ENCODE measurements around the gene ZNF541. TPM values are rescaled to one million over a fixed set of nuclear protein-coding genes. Genes with fewer than 3 reads are reported as not detected.

Gene ZNF541
- total RNA-seq, 1 experiment from 2014 or later, result not detected

DNA sequence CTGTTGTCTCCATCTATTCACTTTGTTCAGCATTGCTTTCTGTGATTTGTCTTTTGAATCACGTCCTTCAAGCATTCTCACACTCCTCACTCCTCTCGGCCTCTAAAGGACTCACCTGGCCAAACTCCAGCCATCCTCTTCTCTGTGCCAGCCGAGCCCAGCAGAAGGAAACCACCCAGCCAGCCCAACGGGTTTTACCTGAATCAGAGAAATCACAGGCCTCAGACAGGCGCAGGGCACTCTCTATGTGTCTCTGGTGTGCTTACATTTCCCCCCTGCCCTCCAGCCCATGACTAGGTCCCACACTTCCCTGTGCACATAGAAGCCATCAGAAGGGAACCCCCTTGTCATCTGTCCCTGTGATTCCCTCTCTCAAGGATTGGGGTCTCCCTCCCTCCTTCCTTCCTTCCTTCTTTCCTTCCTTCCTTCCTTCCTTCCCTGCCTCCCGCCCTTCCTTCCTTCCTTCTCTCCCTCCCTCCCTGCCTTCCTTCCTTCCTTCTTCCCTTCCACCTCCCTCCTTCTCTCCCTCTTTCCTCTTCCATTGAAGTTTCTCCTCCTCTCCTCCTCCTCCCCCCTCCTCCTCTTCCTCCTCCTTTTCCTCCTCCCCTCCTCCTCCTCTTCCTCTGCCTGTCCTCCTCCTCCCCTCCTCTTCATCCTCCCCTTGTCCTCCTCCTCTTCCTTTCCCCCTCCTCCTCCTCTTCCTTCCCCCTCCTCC is 8.8 kb upstream of the ZNF541 start:
- Histone ChIP-seq H3K36me3 (ENCODE audit: low read depth) (no peaks in the 10 kb centered on the region), H3K4me1 (replicated peaks; ENCODE audit: insufficient read depth) (peaks cover 39% of the 10 kb centered on the region), H2AFZ (no peak overlapping the region), H3F3A (ENCODE audit: insufficient read depth, low read depth) (peaks cover 16% of the 10 kb centered on the region; the same call in 1 of the 2 replicates), H3K27ac (peak overlapping the region; percentile 44; the same call in 1 of the 2 replicates), H3K79me2 (ENCODE audit: low read depth) (no peaks in the 10 kb centered on the region), H3K4me3 (no peak overlapping the region), H3K9me3 (ENCODE audit: insufficient read depth, low read depth) (peaks cover 4% of the 10 kb centered on the region; the same call in 1 of the 2 replicates), H4K20me1 (ENCODE audit: insufficient read depth) (no peaks in the 10 kb centered on the region), H3K27me3 (ENCODE audit: insufficient read depth, low read depth) (no peaks in the 10 kb centered on the region), H3K9me2 (ENCODE audit: insufficient read depth) (no peaks in the 10 kb centered on the region), H3K4me2 (peak overlapping the region; percentile 45)
- ChIA-PET CTCF (interaction anchor here (0.6 kb wide), 1 partner anchor 26 kb away, joined by 7 read pairs; no protein-coding TSS in a partner anchor), POLR2A (ENCODE audit: unreplicated experiment) (no interaction called here)
- intact Hi-C loops (cut with micrococcal nuclease; ENCODE audit: unreplicated experiment), result loop anchor here (2.0 kb wide), 1 partner anchor 19 kb away; no protein-coding TSS in a partner anchor
- TF ChIP-seq, protein P1, sequence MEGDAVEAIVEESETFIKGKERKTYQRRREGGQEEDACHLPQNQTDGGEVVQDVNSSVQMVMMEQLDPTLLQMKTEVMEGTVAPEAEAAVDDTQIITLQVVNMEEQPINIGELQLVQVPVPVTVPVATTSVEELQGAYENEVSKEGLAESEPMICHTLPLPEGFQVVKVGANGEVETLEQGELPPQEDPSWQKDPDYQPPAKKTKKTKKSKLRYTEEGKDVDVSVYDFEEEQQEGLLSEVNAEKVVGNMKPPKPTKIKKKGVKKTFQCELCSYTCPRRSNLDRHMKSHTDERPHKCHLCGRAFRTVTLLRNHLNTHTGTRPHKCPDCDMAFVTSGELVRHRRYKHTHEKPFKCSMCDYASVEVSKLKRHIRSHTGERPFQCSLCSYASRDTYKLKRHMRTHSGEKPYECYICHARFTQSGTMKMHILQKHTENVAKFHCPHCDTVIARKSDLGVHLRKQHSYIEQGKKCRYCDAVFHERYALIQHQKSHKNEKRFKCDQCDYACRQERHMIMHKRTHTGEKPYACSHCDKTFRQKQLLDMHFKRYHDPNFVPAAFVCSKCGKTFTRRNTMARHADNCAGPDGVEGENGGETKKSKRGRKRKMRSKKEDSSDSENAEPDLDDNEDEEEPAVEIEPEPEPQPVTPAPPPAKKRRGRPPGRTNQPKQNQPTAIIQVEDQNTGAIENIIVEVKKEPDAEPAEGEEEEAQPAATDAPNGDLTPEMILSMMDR (conservative IDR thresholded peaks at IDR 0.05), result no peak
- TF ChIP-seq EZH2 (IDR thresholded peaks at IDR 0.05; ENCODE audit: low read depth), result no peak
- BruUV-seq (replicated peaks), result no TSS peak
- peak; percentile 84 to 94 for DNase-seq

DNA sequence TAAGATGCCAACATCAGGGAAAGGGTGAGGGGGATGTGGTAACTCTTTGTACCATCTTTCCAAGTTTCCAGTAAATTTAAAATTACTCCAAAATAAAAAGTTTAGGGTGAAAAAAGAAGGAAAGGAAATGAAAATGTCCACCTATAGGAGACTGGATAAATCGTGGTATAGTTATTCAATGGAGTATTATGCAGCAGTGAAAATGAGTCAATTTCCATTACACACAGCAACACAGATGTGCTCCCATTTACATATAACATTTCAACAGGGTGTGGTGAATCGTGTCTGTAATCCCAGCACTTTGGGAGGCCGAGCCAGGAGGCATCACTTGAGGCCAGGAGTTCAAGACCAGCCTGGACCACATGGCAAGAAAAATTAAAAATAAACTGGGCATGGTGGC is 7.4 kb upstream of the ZNF541 start:
- H3K4me2 ChIP-seq, result no peak overlapping the region

DNA sequence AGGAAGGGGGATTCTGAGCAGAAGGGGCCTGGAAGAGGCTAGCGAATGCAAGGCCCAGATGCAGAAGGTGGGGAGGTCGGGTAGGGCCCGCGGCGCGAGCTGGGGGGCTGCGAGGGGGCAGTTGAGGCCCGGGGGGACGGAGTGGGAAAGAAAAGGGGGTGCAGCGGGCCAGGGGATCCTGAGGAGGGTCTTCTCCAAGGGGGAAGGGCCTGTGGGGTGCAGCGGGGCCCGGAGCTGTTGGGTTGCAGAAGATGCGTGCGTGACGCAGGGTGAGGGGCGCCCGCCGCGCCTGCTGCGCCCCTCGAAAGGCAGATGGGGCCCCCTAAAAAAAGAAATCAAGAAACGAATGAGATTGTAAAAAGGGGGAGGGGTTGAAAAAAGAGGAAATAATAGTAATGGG is 313 bp downstream of the ZNF541 start:
- no peaks in the 10 kb centered on the region for H3K9me3 ChIP-seq (ENCODE audit: insufficient read depth, low read depth)

More for the DNA sequence above, 7.4 kb upstream of the ZNF541 start:
- DNase-seq, result no peak
- Histone ChIP-seq H3K27ac (no peak overlapping the region), H2AFZ (no peak overlapping the region), H3K4me1 (replicated peaks; ENCODE audit: insufficient read depth) (peaks cover 39% of the 10 kb centered on the region), H3K9me2 (ENCODE audit: insufficient read depth) (no peaks in the 10 kb centered on the region), H3K27me3 (ENCODE audit: insufficient read depth, low read depth) (no peaks in the 10 kb centered on the region), H3K79me2 (ENCODE audit: low read depth) (no peaks in the 10 kb centered on the region), H3K4me3 (no peak overlapping the region), H3K9me3 (ENCODE audit: insufficient read depth, low read depth) (no peaks in the 10 kb centered on the region), H3F3A (ENCODE audit: insufficient read depth, low read depth) (peaks cover 16% of the 10 kb centered on the region; the same call in 1 of the 2 replicates), H4K20me1 (ENCODE audit: insufficient read depth) (no peaks in the 10 kb centered on the region), H3K36me3 (ENCODE audit: low read depth) (no peaks in the 10 kb centered on the region)
- TF ChIP-seq EZH2 (IDR thresholded peaks at IDR 0.05; ENCODE audit: low read depth), result no peak
- TF ChIP-seq, protein P1 (conservative IDR thresholded peaks at IDR 0.05), result no peak
- ChIA-PET CTCF (no interaction called here), POLR2A (ENCODE audit: unreplicated experiment) (no interaction called here)
- no TSS peak for BruUV-seq (replicated peaks)
- intact Hi-C loops (cut with micrococcal nuclease; ENCODE audit: unreplicated experiment), result loop anchor here (2.0 kb wide), 1 partner anchor 20 kb away; no protein-coding TSS in a partner anchor

More for the DNA sequence above, 313 bp downstream of the ZNF541 start:
- H3K4me1 ChIP-seq (replicated peaks; ENCODE audit: insufficient read depth), result peaks cover 13% of the 10 kb centered on the region
- no TSS peak for BruUV-seq (replicated peaks)
- H3K27me3 ChIP-seq (ENCODE audit: insufficient read depth, low read depth), result no peaks in the 10 kb centered on the region
- intact Hi-C loops (cut with micrococcal nuclease; ENCODE audit: unreplicated experiment), result no loop called here
- ChIA-PET CTCF (no interaction called here), POLR2A (ENCODE audit: unreplicated experiment) (no interaction called here)
- H3F3A ChIP-seq (ENCODE audit: insufficient read depth, low read depth), result peaks cover 10% of the 10 kb centered on the region; the same call in 1 of the 2 replicates
- TF ChIP-seq, protein P1 (conservative IDR thresholded peaks at IDR 0.05), result no peak
- no peak for TF ChIP-seq EZH2 (IDR thresholded peaks at IDR 0.05; ENCODE audit: low read depth)
- H3K4me2 ChIP-seq, result no peak overlapping the region
- no peak overlapping the region for H2AFZ ChIP-seq
- H3K79me2 ChIP-seq (ENCODE audit: low read depth), result no peaks in the 10 kb centered on the region
- no peak for DNase-seq
- no peaks in the 10 kb centered on the region for H3K9me2 ChIP-seq (ENCODE audit: insufficient read depth)
- no peak overlapping the region for H3K27ac ChIP-seq
- H3K4me3 ChIP-seq, result no peak overlapping the region
- no peaks in the 10 kb centered on the region for H3K36me3 ChIP-seq (ENCODE audit: low read depth)
- H4K20me1 ChIP-seq (ENCODE audit: insufficient read depth), result no peaks in the 10 kb centered on the region
